ENCODE results near the gene STIL.

DNA sequence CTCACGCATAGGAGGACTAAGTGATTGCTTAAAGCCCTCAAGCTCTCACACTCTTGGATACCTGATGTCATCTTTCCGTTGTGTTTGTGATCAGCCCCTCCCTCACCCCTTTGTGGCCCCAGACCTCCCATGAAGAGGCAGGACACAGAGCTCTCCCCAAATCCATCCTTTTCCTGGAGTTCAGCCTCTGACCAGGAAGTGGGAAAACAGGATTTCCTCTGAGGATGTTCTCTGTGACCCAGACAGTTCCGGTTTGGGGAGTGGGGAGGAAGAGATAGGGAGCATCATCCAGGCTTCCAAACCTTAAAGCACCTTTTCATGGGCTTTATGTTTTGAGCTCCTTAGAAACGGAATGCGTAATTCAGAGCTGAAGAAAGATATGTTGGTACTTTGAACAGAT, 70.0 kb downstream of the STIL start:
- TF ChIP-seq, protein P1, sequence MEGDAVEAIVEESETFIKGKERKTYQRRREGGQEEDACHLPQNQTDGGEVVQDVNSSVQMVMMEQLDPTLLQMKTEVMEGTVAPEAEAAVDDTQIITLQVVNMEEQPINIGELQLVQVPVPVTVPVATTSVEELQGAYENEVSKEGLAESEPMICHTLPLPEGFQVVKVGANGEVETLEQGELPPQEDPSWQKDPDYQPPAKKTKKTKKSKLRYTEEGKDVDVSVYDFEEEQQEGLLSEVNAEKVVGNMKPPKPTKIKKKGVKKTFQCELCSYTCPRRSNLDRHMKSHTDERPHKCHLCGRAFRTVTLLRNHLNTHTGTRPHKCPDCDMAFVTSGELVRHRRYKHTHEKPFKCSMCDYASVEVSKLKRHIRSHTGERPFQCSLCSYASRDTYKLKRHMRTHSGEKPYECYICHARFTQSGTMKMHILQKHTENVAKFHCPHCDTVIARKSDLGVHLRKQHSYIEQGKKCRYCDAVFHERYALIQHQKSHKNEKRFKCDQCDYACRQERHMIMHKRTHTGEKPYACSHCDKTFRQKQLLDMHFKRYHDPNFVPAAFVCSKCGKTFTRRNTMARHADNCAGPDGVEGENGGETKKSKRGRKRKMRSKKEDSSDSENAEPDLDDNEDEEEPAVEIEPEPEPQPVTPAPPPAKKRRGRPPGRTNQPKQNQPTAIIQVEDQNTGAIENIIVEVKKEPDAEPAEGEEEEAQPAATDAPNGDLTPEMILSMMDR (optimal IDR thresholded peaks at IDR 0.05 in 1 of 3, IDR thresholded peaks at IDR 0.05 in 1 of 3, conservative IDR thresholded peaks at IDR 0.05 in 1 of 3; ENCODE audit: extremely low read depth in 1 of 3, insufficient read depth in 2 of 3, low read length in 3 of 3): no peak
- no peak for TF ChIP-seq EZH2 (IDR thresholded peaks at IDR 0.05; ENCODE audit: low read length)

Measured in keratinocyte (primary cell).